ENCODE measurements around the gene FEN1.

FEN1 gene

GRCh38 chr11:61787928-61788491 lies 4.7 kb upstream of the FEN1 start:
- no peak overlapping the region for H3K4me3 ChIP-seq (ENCODE audit: low read length)
- peaks cover 53% of the 10 kb centered on the region for H3K36me3 ChIP-seq (ENCODE audit: control insufficient read depth, low read length)
- H3K27ac ChIP-seq (ENCODE audit: low read depth, low read length), result no peak overlapping the region
- H3K9me3 ChIP-seq (ENCODE audit: control insufficient read depth, insufficient read depth, low read length), result no peaks in the 10 kb centered on the region
- peaks cover 13% of the 10 kb centered on the region for H3K4me1 ChIP-seq (ENCODE audit: control insufficient read depth, low read length)
- no peaks in the 10 kb centered on the region for H3K9me2 ChIP-seq (replicated peaks; ENCODE audit: control insufficient read depth, low read length)
- H4K20me1 ChIP-seq (ENCODE audit: control insufficient read depth, insufficient read depth, low read depth, low read length), result 0 out of 2 replicates have a peak, but pooled peaks cover 5% of the 10 kb centered on the region
- TF ChIP-seq EZH2phosphoT487 (IDR thresholded peaks at IDR 0.05; ENCODE audit: borderline replicate concordance, low read length) (no peak), CTCF (IDR thresholded peaks at IDR 0.05; ENCODE audit: low read depth, low read length, poor library complexity, severe bottlenecking) (peak; percentile 67)
- H3F3A ChIP-seq (ENCODE audit: control insufficient read depth, insufficient read depth), result no peaks in the 10 kb centered on the region
- H3K4me2 ChIP-seq (ENCODE audit: low read length), result no peak overlapping the region
- H3K79me2 ChIP-seq (ENCODE audit: control insufficient read depth, low read length), result peaks cover 37% of the 10 kb centered on the region
- no peaks in the 10 kb centered on the region for H3K27me3 ChIP-seq (ENCODE audit: control insufficient read depth, low read length)

GRCh38 chr11:61791737-61792309 lies 888 bp upstream of the FEN1 start:
- peak overlapping the region; percentile 74 for H3K4me2 ChIP-seq (ENCODE audit: low read length)
- H3K4me3 ChIP-seq (ENCODE audit: low read length), result peak overlapping the region; percentile 92
- no peaks in the 10 kb centered on the region for H3K27me3 ChIP-seq (ENCODE audit: control insufficient read depth, low read length)
- H3K9me2 ChIP-seq (replicated peaks; ENCODE audit: control insufficient read depth, low read length), result no peaks in the 10 kb centered on the region
- peaks cover 2% of the 10 kb centered on the region for H3F3A ChIP-seq (ENCODE audit: control insufficient read depth, insufficient read depth)
- H3K4me1 ChIP-seq (ENCODE audit: control insufficient read depth, low read length), result peaks cover 33% of the 10 kb centered on the region
- H3K79me2 ChIP-seq (ENCODE audit: control insufficient read depth, low read length), result peaks cover 75% of the 10 kb centered on the region
- H4K20me1 ChIP-seq (ENCODE audit: control insufficient read depth, insufficient read depth, low read depth, low read length), result peaks cover 17% of the 10 kb centered on the region
- H3K27ac ChIP-seq (ENCODE audit: low read depth, low read length), result peak overlapping the region; percentile 71
- H3K36me3 ChIP-seq (ENCODE audit: control insufficient read depth, low read length), result peaks cover 76% of the 10 kb centered on the region
- peak; percentile 18 for TF ChIP-seq CTCF (IDR thresholded peaks at IDR 0.05; ENCODE audit: low read depth, low read length, poor library complexity, severe bottlenecking)
- TF ChIP-seq EZH2phosphoT487 (IDR thresholded peaks at IDR 0.05; ENCODE audit: borderline replicate concordance, low read length), result no peak
- H3K9me3 ChIP-seq (ENCODE audit: control insufficient read depth, insufficient read depth, low read length), result no peaks in the 10 kb centered on the region

- H3K27ac ChIP-seq (ENCODE audit: low read depth, low read length), result peak overlapping the region; percentile 71
- peaks cover 8% of the 10 kb centered on the region for H3F3A ChIP-seq (ENCODE audit: control insufficient read depth, insufficient read depth)
- no peaks in the 10 kb centered on the region for H3K27me3 ChIP-seq (ENCODE audit: control insufficient read depth, low read length)
- peaks cover 77% of the 10 kb centered on the region for H3K36me3 ChIP-seq (ENCODE audit: control insufficient read depth, low read length)
- peaks cover 89% of the 10 kb centered on the region for H3K79me2 ChIP-seq (ENCODE audit: control insufficient read depth, low read length)
- peak overlapping the region; percentile 92 for H3K4me3 ChIP-seq (ENCODE audit: low read length)
- no peaks in the 10 kb centered on the region for H3K9me2 ChIP-seq (replicated peaks; ENCODE audit: control insufficient read depth, low read length)
- TF ChIP-seq CTCF (IDR thresholded peaks at IDR 0.05; ENCODE audit: low read depth, low read length, poor library complexity, severe bottlenecking) (no peak), EZH2phosphoT487 (IDR thresholded peaks at IDR 0.05; ENCODE audit: borderline replicate concordance, low read length) (no peak)
- peaks cover 24% of the 10 kb centered on the region for H4K20me1 ChIP-seq (ENCODE audit: control insufficient read depth, insufficient read depth, low read depth, low read length)
- peaks cover 40% of the 10 kb centered on the region for H3K4me1 ChIP-seq (ENCODE audit: control insufficient read depth, low read length)
- peak overlapping the region; percentile 74 for H3K4me2 ChIP-seq (ENCODE audit: low read length)
- H3K9me3 ChIP-seq (ENCODE audit: control insufficient read depth, insufficient read depth, low read length), result no peaks in the 10 kb centered on the region
Measured at GRCh38 chr11:61793083-61793828, 545 bp downstream of the FEN1 start.
